IPS DF 4.7 (cell line): ENCODE results near the gene MPZL3.

ENCODE experiments used
- DNase-seq: peaks from one replicate; pipeline ENCODE4 v3.0.0-alpha.2; 2013; ENCODE audit warnings: low spot score; ENCODE audit errors: extremely low read depth

MPZL3 gene

DNA sequence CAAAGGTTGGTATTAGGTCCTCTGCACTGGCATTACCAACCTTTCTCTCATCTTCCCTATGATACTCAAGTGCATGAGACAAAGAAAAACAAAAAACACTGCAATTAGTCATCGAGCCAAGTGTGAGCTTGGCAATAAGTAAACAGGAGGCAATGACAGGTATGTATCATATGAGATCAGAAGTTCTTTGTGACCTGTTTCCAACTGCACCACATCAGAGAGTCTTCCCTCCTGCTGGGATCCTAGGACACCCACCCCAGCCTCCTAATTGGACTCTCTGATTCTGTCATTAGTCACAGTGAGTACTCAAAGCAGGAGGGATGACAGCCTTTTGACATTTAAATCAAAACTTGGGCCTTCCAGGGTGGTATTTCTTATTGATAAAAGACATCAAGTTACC, 19.5 kb downstream of the MPZL3 start:
- no peak for DNase-seq

DNA sequence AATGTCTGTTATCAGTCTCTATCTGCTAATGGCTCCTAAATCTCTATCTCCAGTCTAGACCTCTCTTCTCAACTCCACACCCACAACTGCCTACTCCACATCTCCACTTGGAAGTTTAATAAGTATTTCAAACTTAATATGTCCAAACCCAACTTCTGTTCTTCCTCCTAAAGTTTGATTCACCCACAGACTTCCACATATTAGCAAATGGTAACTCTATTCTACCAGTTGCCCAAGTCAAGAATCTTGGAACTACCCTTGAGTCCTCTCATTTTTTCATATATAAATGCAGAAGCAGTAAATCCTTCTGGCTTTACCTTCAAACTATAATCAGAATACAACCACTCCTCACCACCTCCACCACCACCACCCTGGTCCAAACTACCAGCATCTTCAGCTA, 20.7 kb downstream of the MPZL3 start:
- DNase-seq = no peak

GRCh38 chr11:118230088-118230487, 22.1 kb downstream of the MPZL3 start:
- DNase-seq = no peak

GRCh38 chr11:118229274-118229847, 22.8 kb downstream of the MPZL3 start:
- DNase-seq = no peak

DNA sequence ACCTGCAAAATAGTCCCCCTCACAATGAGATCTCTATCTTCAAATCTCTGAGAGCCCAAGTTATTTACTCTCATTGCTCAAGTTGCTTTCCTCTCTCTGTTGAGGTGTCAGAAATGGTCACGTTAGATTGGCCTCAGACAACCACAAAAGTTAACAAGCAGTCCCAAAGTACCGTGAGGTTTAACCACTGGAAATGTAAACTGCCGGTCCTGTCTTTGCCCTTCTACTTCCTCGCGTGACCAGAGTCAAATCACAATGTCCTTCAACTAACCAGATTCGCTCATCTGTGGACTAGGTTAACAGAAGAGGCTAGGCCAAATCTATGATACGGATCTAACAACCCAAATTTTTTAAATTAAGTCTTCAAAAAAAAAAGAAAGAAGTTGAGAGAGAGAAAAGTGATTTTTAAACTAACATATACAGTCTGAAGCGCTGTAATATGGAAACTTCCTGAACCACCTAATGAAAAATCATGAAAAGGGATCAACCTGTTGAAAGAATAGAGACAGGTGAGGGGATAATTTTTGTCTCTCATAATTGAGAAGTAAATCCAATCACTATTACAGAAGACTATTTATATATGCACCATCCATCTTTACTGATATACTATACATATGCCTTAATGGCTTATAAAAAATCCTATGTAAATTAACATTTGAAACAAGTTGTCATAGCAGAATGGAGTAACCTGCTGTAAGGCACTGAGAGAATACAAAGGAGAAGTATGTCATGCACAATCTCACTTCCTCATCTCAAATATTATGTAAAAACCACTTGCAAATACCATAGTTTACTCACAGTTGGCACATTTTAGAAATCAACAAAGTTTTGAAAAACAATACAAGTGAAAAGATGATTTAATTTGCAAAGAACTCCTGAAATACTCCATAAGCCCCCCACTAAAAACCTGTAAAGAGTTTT, 24.0 kb downstream of the MPZL3 start:
- no peak for DNase-seq

DNA sequence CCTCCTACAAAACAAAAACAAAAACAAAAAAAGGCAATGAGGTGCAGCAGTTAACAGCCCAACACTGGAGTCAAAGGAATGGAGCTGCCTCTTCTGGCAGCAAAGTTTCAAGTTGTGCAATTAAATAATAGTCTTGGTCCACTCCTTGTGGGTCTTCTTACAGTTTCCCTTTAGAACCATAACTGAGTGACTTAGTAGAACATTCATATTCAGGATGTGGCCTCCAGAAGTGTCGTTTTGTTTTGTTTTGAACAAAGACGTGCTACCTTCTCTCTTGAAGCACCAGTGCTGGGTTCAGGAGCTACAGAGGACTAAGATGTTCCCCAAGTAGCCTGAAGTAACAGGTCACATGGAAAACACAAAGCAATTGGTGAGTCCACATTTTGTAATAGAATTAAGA, 25.4 kb downstream of the MPZL3 start:
- no peak for DNase-seq

DNA sequence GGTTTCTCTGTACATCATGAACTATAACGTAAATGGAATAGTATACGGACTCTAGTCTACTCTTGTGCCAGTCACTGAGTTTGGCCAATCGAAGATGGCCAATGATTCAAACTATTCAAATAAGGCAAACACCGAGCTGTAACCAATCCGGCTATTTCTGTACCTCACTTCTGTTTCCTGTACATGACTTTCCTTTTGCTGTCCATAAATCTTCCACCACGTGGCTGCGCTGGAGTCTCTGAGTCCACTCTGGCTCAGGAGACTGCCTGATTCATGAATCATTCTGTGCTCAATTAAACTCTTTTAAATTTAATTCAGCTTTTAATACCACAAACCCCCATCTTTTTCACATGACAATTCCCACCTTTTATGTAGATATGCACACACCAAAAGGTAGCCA, 25.9 kb downstream of the MPZL3 start:
- DNase-seq = no peak

- DNase-seq = no peak
Measured at GRCh38 chr11:118224511-118225188, 27.5 kb downstream of the MPZL3 start, which contains the start of gene JAML. Gene JAML, minus strand, starts transcription at chr11:118225011. Its CDS starts 10,145 bp downstream, at chr11:118214866.

- DNase-seq = no peak
Measured at GRCh38 chr11:118223992-118224391, 28.2 kb downstream of the MPZL3 start.

DNA sequence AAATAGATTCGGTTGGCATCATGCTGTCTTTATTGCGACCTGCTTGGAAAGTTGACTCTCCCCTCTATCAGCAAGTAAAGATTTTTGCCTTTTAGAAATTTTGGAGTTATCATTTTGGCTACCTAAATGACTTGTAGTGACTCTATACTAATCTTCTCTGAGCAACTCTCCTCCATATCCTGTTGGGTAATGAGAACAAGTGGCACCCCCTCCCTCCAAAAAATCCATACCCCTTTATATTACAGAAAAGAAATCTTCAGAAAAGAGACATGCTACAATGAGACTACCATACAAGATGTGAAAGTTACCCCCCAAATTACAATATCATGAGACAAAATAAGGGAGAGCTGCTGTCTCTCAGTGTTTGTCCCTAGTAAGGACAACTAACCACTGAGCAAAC, 28.6 kb downstream of the MPZL3 start:
- DNase-seq = no peak

- DNase-seq = no peak
Measured at GRCh38 chr11:118222437-118222836, 29.7 kb downstream of the MPZL3 start.

DNA sequence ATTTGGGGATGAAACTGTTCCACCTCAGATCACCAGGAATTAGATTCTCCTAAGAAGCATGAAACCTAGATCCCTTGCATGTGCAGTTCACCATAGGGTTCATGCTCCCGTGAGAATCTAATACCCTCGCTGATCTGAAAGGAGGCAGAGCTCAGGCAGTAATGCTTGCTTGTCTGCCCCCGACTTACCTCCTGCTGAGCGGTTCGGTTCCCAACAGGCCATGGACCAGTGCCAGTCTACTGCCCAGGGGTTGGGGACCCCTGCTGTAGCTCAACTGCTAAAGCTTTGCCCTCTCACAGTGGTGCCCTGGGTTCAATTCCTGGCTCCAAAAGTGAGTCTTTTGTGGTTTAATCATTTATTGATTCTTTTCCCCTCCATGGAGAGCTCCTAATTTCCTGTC, 30.7 kb downstream of the MPZL3 start:
- DNase-seq = no peak

- no peak for DNase-seq
Measured at GRCh38 chr11:118219732-118220131, 32.4 kb downstream of the MPZL3 start.

GRCh38 chr11:118219244-118219643, 32.9 kb downstream of the MPZL3 start:
- no peak for DNase-seq

- DNase-seq = no peak
Measured at GRCh38 chr11:118217575-118217974, 34.6 kb downstream of the MPZL3 start.

- DNase-seq = no peak
Measured at GRCh38 chr11:118216621-118217481, 35.3 kb downstream of the MPZL3 start.

GRCh38 chr11:118215765-118216164, 36.4 kb downstream of the MPZL3 start:
- no peak for DNase-seq

- no peak for DNase-seq
Measured at GRCh38 chr11:118215262-118215661, 36.9 kb downstream of the MPZL3 start.

- no peak for DNase-seq
Measured at GRCh38 chr11:118214210-118214914, 37.8 kb downstream of the MPZL3 start.

DNA sequence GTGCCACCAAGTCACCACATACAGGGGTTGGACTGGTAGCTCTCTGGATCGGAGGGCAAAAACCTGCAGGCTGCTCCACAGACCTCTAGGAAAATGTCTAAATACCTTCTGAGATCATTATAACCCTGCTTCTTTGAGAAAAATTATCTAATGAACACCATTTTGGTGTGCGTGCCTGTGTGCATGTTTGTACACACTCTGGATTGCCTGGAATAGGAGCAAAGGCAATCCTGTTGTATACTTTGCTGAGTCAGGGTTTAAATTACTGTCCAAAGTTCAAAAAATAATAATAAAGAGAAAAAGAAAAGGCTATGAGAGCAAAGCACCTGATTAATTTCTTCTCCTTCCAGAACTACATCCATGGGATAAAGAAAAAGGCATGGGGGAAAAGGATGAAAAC, 38.4 kb downstream of the MPZL3 start:
- no peak for DNase-seq

DNA sequence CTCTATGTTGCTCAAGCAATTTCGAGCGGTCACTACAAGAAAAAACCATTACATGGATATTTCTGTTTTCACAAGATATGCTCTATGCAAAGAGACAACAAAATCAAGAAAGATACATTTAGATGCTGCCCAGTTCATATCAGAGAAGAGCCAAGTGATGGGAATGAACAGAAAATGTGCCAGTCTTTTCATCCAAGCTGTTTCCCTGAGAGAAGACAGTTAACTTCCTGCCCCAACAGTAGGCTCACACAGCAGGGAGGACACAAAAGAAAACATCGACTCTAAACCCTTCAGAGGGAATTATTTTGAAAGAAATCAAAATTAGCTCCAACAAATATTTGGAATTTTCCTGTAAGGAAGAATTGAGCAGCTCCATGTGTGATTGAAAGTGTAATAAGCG, 39.0 kb downstream of the MPZL3 start:
- DNase-seq = no peak
